ENCODE measurements around the gene NRG4. TPM values are rescaled to one million over a fixed set of nuclear protein-coding genes. Genes with fewer than 3 reads are reported as not detected.
"Not testable (repeated sequence)": the region's sequence is repeated elsewhere in the genome, so short reads cannot be mapped to it uniquely, and the experiment has no call there.

Gene NRG4
- total RNA-seq, 1 donor from 2014 or later: 1.2 TPM

GRCh38 chr15:75989045-75989444 is 23.2 kb downstream of the NRG4 start:
- Histone ChIP-seq H3K27me3 (no peaks in the 10 kb centered on the region), H3K4me3 (no peak overlapping the region), H3K9me3 (no peaks in the 10 kb centered on the region), H3K4me1 (no peaks in the 10 kb centered on the region), H3K36me3 (no peaks in the 10 kb centered on the region), H3K27ac (no peak overlapping the region)
- DNase-seq (no peak), ATAC-seq (no peak)
- no peak for TF ChIP-seq CTCF (IDR thresholded peaks at IDR 0.05)
- intact Hi-C loops (cut with DNase I): no loop called here

- Histone ChIP-seq H3K27ac (no peak overlapping the region), H3K27me3 (no peaks in the 10 kb centered on the region), H3K4me1 (no peaks in the 10 kb centered on the region), H3K36me3 (no peaks in the 10 kb centered on the region), H3K9me3 (no peaks in the 10 kb centered on the region), H3K4me3 (no peak overlapping the region)
- TF ChIP-seq CTCF (IDR thresholded peaks at IDR 0.05): no peak
- no peak for DNase-seq
- intact Hi-C loops (cut with DNase I): no loop called here
- no peak for ATAC-seq
Observed at GRCh38 chr15:75985971-75986370, 26.3 kb downstream of the NRG4 start.

- H3K27me3 ChIP-seq; H3K9me3 ChIP-seq; ATAC-seq; DNase-seq; intact Hi-C loops (cut with DNase I); H3K36me3 ChIP-seq; H3K4me3 ChIP-seq; H3K4me1 ChIP-seq; H3K27ac ChIP-seq: not testable (repeated sequence)
Observed at GRCh38 chr15:75984706-75985105, 27.5 kb downstream of the NRG4 start.

GRCh38 chr15:75982468-75982867 is 29.8 kb downstream of the NRG4 start:
- no peak for ATAC-seq
- Histone ChIP-seq H3K4me1 (no peaks in the 10 kb centered on the region), H3K9me3 (no peaks in the 10 kb centered on the region), H3K27ac (no peak overlapping the region), H3K27me3 (no peaks in the 10 kb centered on the region), H3K4me3 (no peak overlapping the region), H3K36me3 (no peaks in the 10 kb centered on the region)
- TF ChIP-seq CTCF (IDR thresholded peaks at IDR 0.05): no peak
- DNase-seq: no peak
- intact Hi-C loops (cut with DNase I): no loop called here

- intact Hi-C loops (cut with DNase I): no loop called here
- H3K4me3 ChIP-seq: no peak overlapping the region
- no peak for ATAC-seq
Observed at GRCh38 chr15:75981149-75981815, 30.9 kb downstream of the NRG4 start.

GRCh38 chr15:75976766-75977165 is 35.5 kb downstream of the NRG4 start:
- H3K36me3 ChIP-seq; H3K9me3 ChIP-seq; H3K27me3 ChIP-seq; H3K27ac ChIP-seq; DNase-seq; intact Hi-C loops (cut with DNase I); ATAC-seq; H3K4me1 ChIP-seq; H3K4me3 ChIP-seq: not testable (repeated sequence)

More at GRCh38 chr15:75981149-75981815, 30.9 kb downstream of the NRG4 start:
- Histone ChIP-seq H3K9me3 (no peaks in the 10 kb centered on the region), H3K27me3 (no peaks in the 10 kb centered on the region), H3K36me3 (no peaks in the 10 kb centered on the region), H3K4me1 (no peaks in the 10 kb centered on the region), H3K27ac (no peak overlapping the region)
- no peak for TF ChIP-seq CTCF (IDR thresholded peaks at IDR 0.05)
- no peak for DNase-seq

- no peak for TF ChIP-seq CTCF (IDR thresholded peaks at IDR 0.05)
- no peaks in the 10 kb centered on the region for H3K27me3 ChIP-seq
- DNase-seq (no peak), ATAC-seq (no peak)
- intact Hi-C loops (cut with DNase I): no loop called here
- H3K9me3 ChIP-seq: no peaks in the 10 kb centered on the region
- no peak overlapping the region for H3K4me3 ChIP-seq
- H3K27ac ChIP-seq: no peak overlapping the region
- no peaks in the 10 kb centered on the region for H3K36me3 ChIP-seq
- no peaks in the 10 kb centered on the region for H3K4me1 ChIP-seq
Observed at GRCh38 chr15:75966073-75966472, 46.2 kb downstream of the NRG4 start.

Measured in upper lobe of right lung (tissue), 1 donor.